Activated CD4-positive, alpha-beta T cell treated with anti-CD3 and anti-CD28 coated beads for 24 hours (primary cell): Measurements from ENCODE around the gene HAVCR1.
"Not testable (repeated sequence)": the region's sequence is repeated elsewhere in the genome, so short reads cannot be mapped to it uniquely, and the experiment has no call there.

ENCODE experiments used
- DNase-seq, 2 donors: peaks; one replicate each; pipeline ENCODE4 v3.0.0-alpha.2; 2020; ENCODE audit warnings: low read depth in 2 of 2

The HAVCR1 gene

GRCh38 chr5:157059093-157059539 lies at the start of gene HAVCR1:
Gene HAVCR1 (minus strand): TSS chr5:157059116. CDS start chr5:157057943, 1,173 bp downstream.
- no peak for DNase-seq

- DNase-seq = no peak
Observed at GRCh38 chr5:157107508-157107907, 48.6 kb upstream of the HAVCR1 start.

GRCh38 chr5:157106630-157107461 lies 47.9 kb upstream of the HAVCR1 start:
- no peak for DNase-seq

GRCh38 chr5:157100140-157100679 lies 41.3 kb upstream of the HAVCR1 start:
- no peak for DNase-seq

GRCh38 chr5:157088342-157088990 lies 29.6 kb upstream of the HAVCR1 start:
- DNase-seq = no peak

GRCh38 chr5:157086751-157087359 lies 27.9 kb upstream of the HAVCR1 start:
- DNase-seq = no peak

GRCh38 chr5:157085930-157086329 lies 27.0 kb upstream of the HAVCR1 start:
- no peak for DNase-seq

GRCh38 chr5:157080286-157080685 lies 21.4 kb upstream of the HAVCR1 start:
- DNase-seq = no peak

GRCh38 chr5:157076558-157076957 lies 17.6 kb upstream of the HAVCR1 start:
- DNase-seq = no peak

GRCh38 chr5:157072508-157072907 lies 13.6 kb upstream of the HAVCR1 start:
- no peak for DNase-seq

- no peak for DNase-seq
Observed at GRCh38 chr5:157069949-157070348, 11.0 kb upstream of the HAVCR1 start.

- DNase-seq = no peak
Observed at GRCh38 chr5:157068785-157069184, 9.9 kb upstream of the HAVCR1 start.

GRCh38 chr5:157068339-157068738 lies 9.4 kb upstream of the HAVCR1 start:
- no peak for DNase-seq

GRCh38 chr5:157067005-157067404 lies 8.1 kb upstream of the HAVCR1 start:
- DNase-seq = no peak

GRCh38 chr5:157066080-157066479 lies 7.2 kb upstream of the HAVCR1 start:
- no peak for DNase-seq

GRCh38 chr5:157063776-157064430 lies 5.0 kb upstream of the HAVCR1 start:
- no peak for DNase-seq

- no peak for DNase-seq
Observed at GRCh38 chr5:157059891-157060290, 975 bp upstream of the HAVCR1 start.

- DNase-seq = no peak
Observed at GRCh38 chr5:157057459-157058370, 1.2 kb downstream of the HAVCR1 start.

- not testable (repeated sequence) for DNase-seq
Observed at GRCh38 chr5:157056848-157057247, 2.1 kb downstream of the HAVCR1 start.

- DNase-seq = no peak
Observed at GRCh38 chr5:157051604-157052245, 7.2 kb downstream of the HAVCR1 start.
